SK-N-SH treated with all-trans-retinoic acid at 6 μM for 48 hours (cell line): ENCODE results near the gene HYPK.

Source experiments
- ATAC-seq: fragments of 200-7000 bp; cut with Tn5 transposase; 3 replicates; pipeline ENCODE4 v1.9.1; 2020; ENCODE audit warnings: mild to moderate bottlenecking, moderate library complexity
- ARNTL ChIP-seq: fragments of 450-650 bp; formaldehyde crosslinking; IDR thresholded peaks from 2 replicates; pipeline ENCODE4 v1.5.0; 2020; ENCODE audit warnings: low read depth, mild to moderate bottlenecking, moderate library complexity, borderline replicate concordance
- CREB5 ChIP-seq: fragments of 250-450 bp; sonication (Bioruptor Pico); IDR thresholded peaks from 2 replicates; pipeline ENCODE4 v1.5.1; 2020; ENCODE audit warnings: low read depth, mild to moderate bottlenecking, moderate library complexity
- CSDC2 ChIP-seq: fragments of 250-450 bp; sonication (Bioruptor Pico); IDR thresholded peaks from 2 replicates; pipeline ENCODE4 v1.5.0; 2020; ENCODE audit warnings: mild to moderate bottlenecking, moderate library complexity
- CSRNP3 ChIP-seq: fragments of 250-450 bp; sonication (Bioruptor Pico); IDR thresholded peaks from 2 replicates; pipeline ENCODE4 v1.5.1; 2021; ENCODE audit warnings: mild to moderate bottlenecking, moderate library complexity
- ESRRG ChIP-seq: fragments of 250-450 bp; sonication (Bioruptor Pico); IDR thresholded peaks from 2 replicates; pipeline ENCODE4 v1.6.1; 2021; ENCODE audit warnings: mild to moderate bottlenecking
- GLIS3 ChIP-seq: fragments of 250-450 bp; sonication (Bioruptor Pico); IDR thresholded peaks from 2 replicates; pipeline ENCODE4 v1.5.0; 2020; ENCODE audit warnings: mild to moderate bottlenecking, moderate library complexity
- ISL1 ChIP-seq: fragments of 250-450 bp; sonication (Bioruptor Pico); IDR thresholded peaks from 2 replicates; pipeline ENCODE4 v2.1.2; 2022; ENCODE audit warnings: mild to moderate bottlenecking, moderate library complexity
- OSR1 ChIP-seq: fragments of 250-450 bp; sonication (Bioruptor Pico); IDR thresholded peaks from 2 replicates; pipeline ENCODE4 v1.8.0; 2022; ENCODE audit warnings: moderate library complexity, mild to moderate bottlenecking, inconsistent platforms
- PATZ1 ChIP-seq: fragments of 250-450 bp; sonication (Bioruptor Pico); IDR thresholded peaks from 2 replicates; pipeline ENCODE4 v1.8.0; 2020; ENCODE audit warnings: mild to moderate bottlenecking, moderate library complexity, borderline replicate concordance
- PPARA ChIP-seq: fragments of 250-450 bp; sonication (Bioruptor Pico); IDR thresholded peaks from 2 replicates; pipeline ENCODE4 v1.5.0; 2020; ENCODE audit warnings: mild to moderate bottlenecking, borderline replicate concordance
- RARB ChIP-seq: fragments of 250-450 bp; sonication (Bioruptor Pico); IDR thresholded peaks from 2 replicates; pipeline ENCODE4 v1.8.0; 2021; ENCODE audit warnings: mild to moderate bottlenecking, moderate library complexity
- SNAI2 ChIP-seq: fragments of 250-450 bp; sonication (Bioruptor Pico); IDR thresholded peaks from 2 replicates; pipeline ENCODE4 v1.5.0; 2020; ENCODE audit warnings: mild to moderate bottlenecking, moderate library complexity
- TCF4 ChIP-seq: fragments of 250-450 bp; sonication (Bioruptor Pico); IDR thresholded peaks from 2 replicates; pipeline ENCODE4 v1.8.0; 2021; ENCODE audit warnings: mild to moderate bottlenecking, moderate library complexity, borderline replicate concordance
- TOX ChIP-seq: fragments of 250-450 bp; sonication (Bioruptor Pico); IDR thresholded peaks from 2 replicates; pipeline ENCODE4 v1.8.0; 2021; ENCODE audit warnings: mild to moderate bottlenecking, moderate library complexity, borderline replicate concordance
- TSHZ2 ChIP-seq: fragments of 250-450 bp; sonication (Bioruptor Pico); IDR thresholded peaks from 2 replicates; pipeline ENCODE4 v1.5.0; 2020; ENCODE audit warnings: mild to moderate bottlenecking, moderate library complexity
- ZC3H10 ChIP-seq: fragments of 250-450 bp; sonication (Bioruptor Pico); IDR thresholded peaks from 2 replicates; pipeline ENCODE4 v1.5.1; 2021; ENCODE audit warnings: mild to moderate bottlenecking, moderate library complexity
- ZFP3 ChIP-seq: fragments of 250-450 bp; sonication (Bioruptor Pico); IDR thresholded peaks from 2 replicates; pipeline ENCODE4 v1.5.0; 2020; ENCODE audit warnings: mild to moderate bottlenecking, moderate library complexity
- ZFP30 ChIP-seq: fragments of 450-650 bp; formaldehyde crosslinking; IDR thresholded peaks from 2 replicates; pipeline ENCODE4 v1.5.0; 2022; ENCODE audit warnings: mild to moderate bottlenecking, moderate library complexity
- TF ChIP-seq, protein P1 (sequence below): fragments of 250-450 bp; sonication (Bioruptor Pico); IDR thresholded peaks from 2 replicates; pipeline ENCODE4 v1.8.0; 2021; ENCODE audit warnings: low read depth, mild to moderate bottlenecking, moderate library complexity, borderline replicate concordance

HYPK gene

DNA sequence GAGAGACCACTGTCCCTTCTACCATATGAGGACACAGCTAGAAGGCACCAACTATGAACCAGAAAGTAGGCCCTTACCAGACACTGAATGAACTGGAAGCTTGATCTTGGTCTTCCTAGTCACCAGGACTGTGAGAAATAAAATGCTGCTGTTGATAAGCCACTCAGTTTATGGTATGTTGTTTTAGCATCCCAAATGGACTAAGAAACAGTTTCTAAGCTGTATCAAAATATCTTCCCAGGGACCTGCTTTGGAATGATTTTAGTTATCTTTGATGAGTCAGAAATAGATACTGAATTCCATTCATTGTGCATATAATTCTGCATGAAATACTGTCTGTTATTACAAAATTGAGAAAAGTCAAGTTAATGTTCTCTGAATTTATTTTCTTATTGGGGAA lies 45.0 kb downstream of the HYPK start:
- no peak for TF ChIP-seq PATZ1
- TF ChIP-seq ISL1 (CRISPR knock-in tag) = 0 out of 2 replicates have a peak, but pooled peaks have one; percentile 7
- TF ChIP-seq TOX (CRISPR knock-in tag) = no peak
- TF ChIP-seq ARNTL (CRISPR knock-in tag) = no peak
- no peak for TF ChIP-seq CSRNP3 (CRISPR knock-in tag)
- no peak for TF ChIP-seq RARB (CRISPR knock-in tag)
- TF ChIP-seq CSDC2 = no peak
- ATAC-seq = no peak

GRCh38 chr15:43851251-43851650 lies 50.9 kb downstream of the HYPK start:
- ATAC-seq = no peak
- TF ChIP-seq PPARA (CRISPR knock-in tag) = no peak
- TF ChIP-seq OSR1 (CRISPR knock-in tag) = no peak
- no peak for TF ChIP-seq ZC3H10 (CRISPR knock-in tag)
- no peak for TF ChIP-seq CREB5
- no peak for TF ChIP-seq ZFP30 (CRISPR knock-in tag)
- TF ChIP-seq GLIS3 (CRISPR knock-in tag) = no peak
- no peak for TF ChIP-seq ISL1 (CRISPR knock-in tag)
- TF ChIP-seq CSRNP3 (CRISPR knock-in tag) = no peak
- TF ChIP-seq ARNTL (CRISPR knock-in tag) = no peak
- no peak for TF ChIP-seq ESRRG (CRISPR knock-in tag)
- TF ChIP-seq TOX (CRISPR knock-in tag) = no peak
- TF ChIP-seq, protein P1, sequence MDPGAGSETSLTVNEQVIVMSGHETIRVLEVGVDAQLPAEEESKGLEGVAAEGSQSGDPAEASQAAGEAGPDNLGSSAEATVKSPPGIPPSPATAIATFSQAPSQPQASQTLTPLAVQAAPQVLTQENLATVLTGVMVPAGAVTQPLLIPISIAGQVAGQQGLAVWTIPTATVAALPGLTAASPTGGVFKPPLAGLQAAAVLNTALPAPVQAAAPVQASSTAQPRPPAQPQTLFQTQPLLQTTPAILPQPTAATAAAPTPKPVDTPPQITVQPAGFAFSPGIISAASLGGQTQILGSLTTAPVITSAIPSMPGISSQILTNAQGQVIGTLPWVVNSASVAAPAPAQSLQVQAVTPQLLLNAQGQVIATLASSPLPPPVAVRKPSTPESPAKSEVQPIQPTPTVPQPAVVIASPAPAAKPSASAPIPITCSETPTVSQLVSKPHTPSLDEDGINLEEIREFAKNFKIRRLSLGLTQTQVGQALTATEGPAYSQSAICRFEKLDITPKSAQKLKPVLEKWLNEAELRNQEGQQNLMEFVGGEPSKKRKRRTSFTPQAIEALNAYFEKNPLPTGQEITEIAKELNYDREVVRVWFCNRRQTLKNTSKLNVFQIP = no peak
- TF ChIP-seq TCF4 (CRISPR knock-in tag) = no peak
- no peak for TF ChIP-seq ZFP3 (CRISPR knock-in tag)
- TF ChIP-seq TSHZ2 (CRISPR knock-in tag) = no peak
- TF ChIP-seq PATZ1 = no peak
- no peak for TF ChIP-seq SNAI2 (CRISPR knock-in tag)
- TF ChIP-seq RARB (CRISPR knock-in tag) = no peak
